ENCODE data around the gene INF2.
"Not testable (repeated sequence)": the region's sequence is repeated elsewhere in the genome, so short reads cannot be mapped to it uniquely, and the experiment has no call there.

INF2 gene

DNA sequence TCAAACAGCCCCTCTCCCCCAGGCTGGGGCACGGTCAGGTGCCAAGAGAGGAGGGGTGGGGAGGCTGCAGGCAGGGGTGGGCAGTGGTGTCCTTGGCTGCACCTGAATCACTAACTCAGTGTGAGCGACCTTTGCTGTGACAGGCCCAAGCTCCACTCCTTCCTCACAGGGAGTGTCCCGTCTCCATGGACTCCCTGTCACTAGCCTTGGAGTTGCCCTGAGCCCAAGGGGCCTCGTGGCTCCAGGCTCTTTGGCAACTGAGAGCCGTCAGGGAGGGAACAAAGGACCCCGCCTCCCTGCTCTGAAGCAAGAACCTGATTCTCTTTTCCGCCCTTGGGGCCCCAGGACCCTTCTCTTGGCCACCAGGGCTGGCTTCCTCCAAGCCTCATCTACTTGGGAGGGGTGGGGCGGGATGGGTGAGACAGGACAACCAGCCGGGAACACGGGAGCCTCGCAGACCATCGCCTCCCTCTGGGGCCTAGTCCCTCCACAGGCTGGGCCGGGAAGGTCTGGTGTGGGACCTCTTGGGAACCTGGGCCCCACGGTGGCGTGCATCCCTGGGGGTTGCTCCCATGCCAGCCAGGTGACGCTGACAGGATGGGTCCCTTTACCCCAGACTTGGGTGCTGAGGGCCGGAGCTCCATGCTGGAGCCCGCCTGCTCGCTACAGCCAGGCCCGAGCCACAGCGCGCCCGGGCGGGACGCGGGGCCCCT lies 33.7 kb downstream of the INF2 start:
- DNase-seq: peak; percentile 14 to 20

DNA sequence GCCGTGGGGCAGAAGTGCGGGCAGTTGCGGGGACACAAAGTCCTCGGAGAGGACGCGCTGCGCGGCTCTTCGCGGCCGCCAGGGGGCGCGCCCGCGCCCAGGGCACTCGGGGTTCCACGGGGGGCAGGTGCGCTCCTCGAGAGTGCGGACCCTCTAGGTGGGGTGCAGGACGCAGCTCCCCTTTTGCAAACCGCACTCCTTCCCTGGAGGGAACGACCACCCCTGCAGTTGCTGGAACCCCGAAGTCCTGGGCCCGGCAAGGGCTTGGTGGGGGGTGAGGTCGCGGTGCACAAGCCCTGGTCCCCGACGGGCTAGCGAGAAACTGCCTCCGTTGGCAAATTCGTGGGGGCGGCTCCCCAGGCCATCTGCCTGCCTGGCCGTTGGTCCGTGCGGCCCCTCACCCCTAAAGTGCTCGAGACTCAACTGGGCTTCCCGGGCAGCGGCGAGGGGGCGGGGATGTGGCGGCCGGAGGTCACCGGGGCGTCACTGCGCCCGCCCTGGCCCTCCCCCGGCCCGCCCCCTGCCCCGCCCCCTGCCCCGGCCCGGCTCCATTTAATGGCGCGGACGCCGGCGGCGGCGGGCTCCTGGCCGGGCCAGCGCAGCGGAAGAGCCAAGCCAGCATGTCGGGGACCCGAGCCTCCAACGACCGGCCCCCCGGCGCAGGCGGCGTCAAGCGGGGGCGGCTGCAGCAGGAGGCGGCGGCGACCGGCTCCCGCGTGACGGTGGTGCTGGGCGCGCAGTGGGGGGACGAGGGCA lies 34.4 kb downstream of the INF2 start, which contains the start of gene ADSS1:
ADSS1 (plus strand) TSS at position 579 of the 756 bp plus-strand sequence; CDS start at position 621, 42 bp downstream.
- DNase-seq: peak; percentile 38 to 66

DNA sequence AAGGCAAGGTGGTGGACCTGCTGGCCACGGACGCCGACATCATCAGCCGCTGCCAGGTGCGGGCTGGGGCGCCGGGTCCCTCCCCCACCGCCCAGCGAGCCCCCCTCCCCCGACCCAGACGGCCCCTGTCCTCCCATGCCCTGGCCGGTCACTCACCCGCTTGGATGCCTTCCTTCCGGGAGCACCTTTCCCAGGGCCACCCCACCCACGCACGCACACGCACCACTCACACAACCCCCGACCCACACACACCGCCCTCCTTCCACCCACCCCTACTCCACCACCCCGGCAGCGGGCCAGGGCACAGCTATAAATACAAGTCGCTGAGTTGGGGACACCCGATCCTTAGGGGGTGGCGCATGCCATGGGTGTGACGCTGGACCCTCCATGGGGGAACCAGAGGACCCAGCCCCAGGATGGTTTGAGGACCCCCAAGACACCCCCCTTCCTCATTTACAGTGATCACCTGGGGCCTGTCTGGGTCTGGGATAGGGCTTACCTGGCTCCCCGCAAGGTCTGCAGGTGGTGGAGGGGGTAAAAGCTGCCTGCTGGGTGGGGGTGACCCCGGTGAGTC lies 35.1 kb downstream of the INF2 start:
- no peak for DNase-seq

DNA sequence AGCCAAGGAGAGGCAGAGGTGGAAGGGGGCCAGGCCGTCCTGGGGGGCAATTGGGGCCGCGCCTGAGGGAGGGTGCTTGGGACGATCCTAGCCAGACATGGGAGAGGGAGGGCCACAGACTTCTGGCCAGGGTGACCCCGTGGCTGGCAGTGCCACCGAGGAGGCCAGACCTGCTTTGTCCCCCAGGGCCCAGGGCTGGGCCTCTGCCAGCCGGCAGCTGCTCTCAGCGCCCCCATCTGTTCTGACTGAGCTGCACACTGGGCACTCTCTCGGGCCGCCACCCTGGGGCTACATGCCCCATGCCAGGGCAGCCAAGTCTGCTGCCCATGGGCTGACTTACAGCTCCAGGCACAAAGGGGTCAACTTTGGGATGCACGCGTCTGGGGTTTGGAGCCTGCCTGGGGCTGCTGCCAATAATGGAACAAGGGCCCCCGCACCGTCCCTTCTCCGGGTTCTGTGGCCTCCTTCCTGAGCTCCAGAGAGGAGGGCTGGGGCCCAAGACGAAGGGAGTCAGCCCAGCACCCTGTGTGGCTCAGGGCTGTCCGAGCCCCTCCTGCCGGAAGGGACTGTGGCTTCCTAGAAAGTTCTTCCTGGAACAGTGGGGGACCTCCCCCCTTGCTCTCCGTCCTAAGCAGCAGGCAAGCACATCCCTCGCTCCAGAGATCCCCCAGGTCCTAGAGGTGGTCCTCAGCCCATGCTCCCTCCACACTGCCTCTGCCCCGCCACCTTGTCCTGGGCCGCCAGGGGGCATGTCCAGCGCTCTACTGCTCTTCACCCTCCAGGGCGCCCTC lies 35.8 kb downstream of the INF2 start:
- DNase-seq: no peak

DNA sequence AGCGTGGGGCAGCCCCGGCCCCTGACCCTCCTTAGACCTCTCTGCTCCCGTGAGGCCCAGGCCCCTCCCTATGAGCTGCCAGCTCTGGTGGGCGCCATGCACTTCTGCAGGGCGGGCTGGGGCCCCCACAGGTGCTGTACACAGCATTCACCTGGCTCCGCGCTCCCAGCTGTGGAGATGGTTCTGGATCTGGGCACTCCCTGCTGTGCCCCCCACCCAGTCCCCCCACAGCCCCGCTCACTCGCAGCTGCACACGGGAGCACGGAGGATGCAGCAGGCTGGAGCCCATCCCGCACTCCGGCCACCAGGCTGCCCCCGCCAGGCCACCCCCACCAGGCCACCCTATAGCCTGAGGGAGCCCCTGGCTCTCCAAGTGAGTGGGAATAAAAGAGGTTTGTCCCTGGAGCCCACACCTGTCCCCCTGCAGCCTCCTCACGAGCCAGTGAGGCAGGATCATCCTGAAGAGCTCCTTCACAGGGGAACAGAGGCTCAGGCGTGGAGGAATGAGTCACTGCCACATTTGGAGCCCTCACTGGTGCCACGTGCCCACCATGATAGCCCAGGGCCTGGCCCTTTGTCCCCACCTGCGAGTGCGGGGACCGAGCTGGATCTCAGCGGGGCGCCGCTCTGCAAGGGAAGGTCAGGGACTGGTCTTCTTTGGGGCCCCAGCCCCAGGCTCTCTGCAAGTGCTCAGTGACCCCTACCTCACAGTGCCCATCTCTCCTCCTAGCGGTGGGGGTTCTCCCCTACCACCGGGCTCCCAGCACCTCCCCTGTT lies 36.5 kb downstream of the INF2 start:
- no peak for DNase-seq

DNA sequence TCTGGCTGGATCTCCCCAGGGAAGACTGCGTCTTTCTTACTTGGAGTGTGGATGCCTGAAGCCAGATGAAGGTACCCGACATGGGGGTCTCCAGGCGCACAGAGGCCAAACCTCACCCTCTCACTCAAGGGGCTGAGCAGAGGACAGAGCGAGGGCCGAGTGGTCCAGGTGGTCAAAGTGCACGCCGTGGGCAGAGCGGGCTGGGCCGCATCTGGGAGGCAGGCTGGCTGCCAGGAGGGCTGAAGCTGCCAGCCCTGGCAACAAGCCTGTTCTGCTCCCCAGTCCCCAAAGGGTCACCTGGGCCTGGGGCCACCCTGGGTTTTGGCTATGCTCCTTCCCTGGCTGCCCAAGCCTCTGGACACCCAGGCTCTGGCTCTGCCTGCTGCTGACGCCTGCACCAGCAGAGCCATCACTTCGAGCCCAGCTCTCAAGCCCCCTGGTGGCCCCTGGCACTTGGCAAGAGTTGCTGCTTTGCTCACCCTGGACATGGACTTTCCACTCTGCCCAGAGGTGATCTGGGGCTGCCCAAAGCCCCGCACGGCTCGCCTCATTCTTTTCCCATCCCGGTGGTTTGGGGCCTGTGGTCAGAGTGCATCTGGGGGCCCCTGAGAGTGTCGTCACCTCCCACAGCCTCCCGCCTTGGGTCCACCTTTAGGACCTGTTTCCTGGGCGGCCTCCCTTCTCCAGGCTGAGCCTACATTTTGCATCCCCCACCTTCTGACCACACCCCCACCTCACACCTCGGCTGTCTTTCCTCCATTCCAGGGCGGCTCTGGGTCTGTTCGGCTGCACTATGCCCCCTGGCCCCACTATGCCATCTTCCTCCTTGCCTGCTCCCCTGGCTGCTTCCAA lies 37.4 kb downstream of the INF2 start:
- no peak for DNase-seq

DNA sequence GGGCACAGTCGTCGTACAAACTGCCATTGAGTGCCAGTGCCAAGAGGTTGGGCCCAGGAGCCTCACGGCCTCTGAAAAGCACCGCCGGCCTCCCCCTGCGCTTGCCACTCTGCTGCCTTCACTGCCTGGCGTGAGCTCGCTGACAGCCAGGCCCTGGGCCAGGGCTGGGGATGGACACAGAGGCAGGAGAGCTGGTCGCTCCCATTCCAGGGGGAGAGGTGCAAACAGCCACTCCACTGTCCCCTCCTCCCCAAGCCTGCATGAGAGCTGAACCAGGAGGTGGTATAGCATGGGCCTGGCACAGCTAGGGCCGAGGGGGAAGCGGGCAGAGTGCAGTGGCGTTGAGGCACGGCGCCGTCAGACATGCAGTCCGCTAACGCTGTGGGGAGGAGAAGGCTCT lies 39.2 kb downstream of the INF2 start:
- no peak for DNase-seq

DNA sequence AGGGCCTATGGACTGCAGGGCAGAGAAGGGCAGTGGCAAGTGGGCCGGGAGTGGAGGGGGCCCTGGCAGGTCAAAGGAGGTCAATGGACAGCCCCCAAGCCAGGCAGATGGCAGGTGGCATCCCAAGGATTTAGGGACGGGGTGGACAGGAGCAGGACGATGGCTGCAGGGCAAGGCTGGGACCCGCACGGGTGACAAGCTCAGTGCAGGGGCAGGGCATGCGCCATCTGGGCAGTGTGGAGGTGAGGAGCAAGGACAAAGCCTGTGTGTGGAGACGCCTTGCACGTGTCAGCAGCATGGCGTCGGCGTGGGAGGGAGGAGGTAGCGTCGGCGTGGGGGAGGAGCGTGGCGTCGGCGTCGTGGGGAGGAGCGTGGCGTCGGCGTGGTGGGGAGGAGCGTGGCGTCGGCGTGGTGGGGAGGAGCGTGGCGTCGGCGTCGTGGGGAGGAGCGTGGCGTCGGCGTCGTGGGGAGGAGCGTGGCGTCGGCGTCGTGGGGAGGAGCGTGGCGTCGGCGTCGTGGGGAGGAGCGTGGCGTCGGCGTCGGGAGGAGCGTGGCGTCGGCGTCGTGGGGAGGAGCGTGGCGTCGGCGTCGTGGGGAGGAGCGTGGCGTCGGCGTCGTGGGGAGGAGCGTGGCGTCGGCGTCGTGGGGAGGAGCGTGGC lies 39.9 kb downstream of the INF2 start:
- DNase-seq: not testable (repeated sequence)

DNA sequence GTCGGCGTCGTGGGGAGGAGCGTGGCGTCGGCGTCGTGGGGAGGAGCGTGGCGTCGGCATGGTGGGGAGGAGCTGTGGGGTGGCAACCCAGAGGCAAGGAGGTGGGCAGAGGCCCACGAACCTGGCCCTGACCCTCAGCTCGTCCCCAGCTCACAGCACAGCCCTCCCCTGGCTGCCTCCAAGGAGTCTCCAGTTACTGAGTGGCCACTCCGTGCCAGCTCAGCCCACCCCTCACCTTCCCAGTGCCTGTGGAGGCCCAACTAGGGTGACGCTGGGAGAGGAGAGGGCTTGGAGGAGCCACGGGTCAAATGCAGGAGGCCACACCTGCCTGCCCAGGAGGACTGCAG lies 40.4 kb downstream of the INF2 start:
- no peak for DNase-seq

DNA sequence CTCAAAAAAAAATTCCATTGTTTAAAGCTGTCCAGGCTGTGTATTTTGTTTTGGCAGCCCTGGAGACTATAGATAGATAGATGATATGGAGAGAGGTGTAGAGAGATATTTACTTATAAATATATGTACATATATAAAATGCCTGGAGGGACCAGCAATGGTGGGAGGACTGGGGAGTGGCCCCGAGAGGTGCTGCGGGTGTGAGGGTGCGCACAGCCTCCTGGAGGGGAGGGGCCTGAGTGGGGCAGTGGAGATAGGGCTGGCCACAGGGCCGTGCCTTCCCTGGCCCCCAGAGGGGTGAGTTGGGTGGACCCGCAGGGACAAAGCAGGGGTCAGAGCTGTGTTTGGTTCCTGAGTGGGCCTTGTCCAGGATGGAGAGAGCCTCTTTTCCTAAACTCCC lies 41.1 kb downstream of the INF2 start:
- no peak for DNase-seq

DNA sequence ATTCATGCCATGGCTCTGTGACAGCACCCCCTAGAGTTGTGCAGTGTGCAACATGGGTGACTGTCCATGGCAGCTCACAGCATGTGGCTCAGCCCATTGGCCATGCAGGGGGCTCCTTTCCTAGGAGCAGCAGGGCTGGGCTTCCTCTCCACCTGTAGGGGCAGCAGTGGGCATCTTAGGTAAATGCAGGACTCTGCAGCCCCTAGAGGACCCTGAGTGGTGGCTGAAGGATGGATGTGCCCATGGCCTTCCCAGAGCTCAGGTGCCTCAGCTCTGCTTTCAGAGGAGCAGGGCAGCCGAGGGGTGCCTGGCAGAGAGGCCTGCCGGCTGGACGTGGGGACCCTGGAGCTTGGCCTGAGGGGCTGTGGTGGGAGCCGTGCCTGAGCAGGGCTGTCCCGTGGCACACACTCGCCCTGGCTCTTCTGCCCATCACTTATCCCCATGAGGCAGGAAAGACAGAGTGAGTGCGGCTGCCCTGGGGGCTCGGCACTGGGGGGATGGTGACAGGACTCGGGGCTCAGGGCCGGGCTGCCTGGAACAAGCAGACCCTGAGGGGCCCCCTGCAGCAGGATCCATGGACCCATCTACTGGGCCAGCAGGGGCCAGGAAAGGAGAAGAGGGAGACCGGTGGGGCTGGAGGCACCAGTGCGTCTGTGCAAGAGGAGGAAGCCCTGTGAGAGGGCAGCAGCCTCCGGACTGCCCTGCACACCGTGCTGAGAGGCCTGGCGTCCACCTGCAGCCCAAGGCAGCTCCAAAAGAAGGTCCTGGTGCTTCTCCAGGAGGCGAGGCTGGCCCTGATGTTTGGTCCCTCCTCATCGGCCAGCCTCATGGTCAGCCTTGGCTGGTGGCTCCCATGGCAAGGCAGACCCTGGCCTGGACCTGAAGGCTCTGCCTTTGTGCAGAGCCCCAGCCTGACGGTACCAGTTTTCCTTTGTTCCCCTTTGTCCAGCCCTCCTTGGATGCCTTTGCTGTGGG lies 42.2 kb downstream of the INF2 start:
- DNase-seq: no peak

DNA sequence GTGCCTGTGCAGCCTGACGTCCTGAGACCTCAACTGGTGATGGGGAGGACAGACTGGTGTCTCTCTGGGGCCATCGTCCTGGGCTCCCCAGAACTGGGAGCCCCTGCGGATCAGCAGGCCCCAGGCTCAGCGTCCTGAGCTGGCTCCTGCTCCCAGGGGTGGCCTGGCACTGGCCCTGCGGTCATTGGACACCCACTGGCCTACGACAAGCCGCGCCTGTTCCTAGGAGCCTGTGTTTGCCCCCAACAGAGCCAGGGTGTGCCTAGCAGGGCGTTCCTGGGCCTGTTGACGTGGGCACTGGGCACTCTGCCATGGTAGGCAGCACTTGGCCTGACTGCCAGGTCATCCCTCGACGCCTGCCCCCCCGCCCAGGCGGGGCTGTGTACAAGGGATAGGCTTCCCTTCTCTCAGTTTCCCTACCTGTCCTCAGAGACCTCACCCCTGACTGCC lies 43.0 kb downstream of the INF2 start:
- DNase-seq: no peak

DNA sequence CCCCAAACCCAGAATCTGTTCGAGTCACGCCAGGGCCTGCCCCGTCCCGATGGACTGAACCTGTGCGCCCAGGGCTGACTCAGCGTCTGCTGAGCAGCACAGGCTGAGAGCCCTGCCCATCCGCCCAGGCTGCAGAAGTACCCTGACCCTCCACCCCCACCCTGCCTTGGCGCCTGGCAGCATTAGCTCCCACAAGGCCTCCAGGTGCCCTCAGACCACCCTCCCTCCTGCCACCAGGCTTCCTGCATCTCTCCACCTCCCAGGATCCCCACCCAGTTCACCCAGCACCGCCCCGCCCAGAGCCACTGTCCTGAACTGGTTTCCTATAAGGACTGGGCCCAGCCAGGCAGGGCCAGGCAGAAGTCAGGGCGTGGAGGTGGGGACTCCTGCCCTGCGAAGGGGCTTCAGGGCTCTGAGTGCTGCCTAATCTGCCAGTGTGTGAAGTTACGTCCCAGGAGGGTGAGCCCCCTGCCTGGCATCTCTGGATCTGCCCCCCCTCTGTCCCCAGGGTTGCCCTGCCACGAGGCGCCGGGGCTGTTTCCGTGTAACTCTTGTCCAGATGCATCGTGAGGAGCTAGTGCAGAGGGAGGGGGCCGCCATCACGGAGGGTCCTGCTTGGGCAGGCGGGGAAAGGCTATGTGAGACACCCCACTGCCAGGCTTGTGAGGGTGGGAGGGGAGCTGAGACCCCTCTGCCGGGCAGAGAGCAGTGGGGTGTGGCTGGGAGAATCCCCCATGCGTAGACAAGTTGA lies 43.7 kb downstream of the INF2 start:
- no peak for DNase-seq

DNA sequence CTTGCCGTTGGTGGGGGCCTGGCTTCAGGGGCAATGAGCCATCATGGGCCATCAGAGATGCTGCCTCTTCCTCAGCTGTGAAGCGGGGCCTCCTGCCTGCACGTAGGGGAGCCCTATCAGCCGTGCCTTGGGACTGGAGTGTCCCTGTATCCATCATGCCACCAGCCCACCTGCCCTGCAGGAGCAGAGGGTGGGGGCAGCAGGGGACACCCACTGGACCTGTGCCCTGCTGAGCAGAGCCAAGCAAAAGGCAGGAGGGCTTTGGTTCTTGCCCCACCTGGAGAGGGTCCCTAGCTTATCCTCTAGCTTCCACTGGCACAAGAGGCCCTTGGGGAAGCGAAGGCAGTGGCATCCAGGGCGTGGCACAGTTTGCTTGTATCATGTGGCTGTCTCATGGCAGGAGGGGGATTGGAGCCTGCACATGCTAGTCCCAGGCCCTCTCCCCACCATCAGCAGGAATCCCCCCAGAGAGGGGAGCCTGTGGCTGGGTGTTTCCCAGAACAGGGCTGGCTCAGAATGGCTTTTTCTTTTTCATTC lies 44.7 kb downstream of the INF2 start:
- no peak for DNase-seq

DNA sequence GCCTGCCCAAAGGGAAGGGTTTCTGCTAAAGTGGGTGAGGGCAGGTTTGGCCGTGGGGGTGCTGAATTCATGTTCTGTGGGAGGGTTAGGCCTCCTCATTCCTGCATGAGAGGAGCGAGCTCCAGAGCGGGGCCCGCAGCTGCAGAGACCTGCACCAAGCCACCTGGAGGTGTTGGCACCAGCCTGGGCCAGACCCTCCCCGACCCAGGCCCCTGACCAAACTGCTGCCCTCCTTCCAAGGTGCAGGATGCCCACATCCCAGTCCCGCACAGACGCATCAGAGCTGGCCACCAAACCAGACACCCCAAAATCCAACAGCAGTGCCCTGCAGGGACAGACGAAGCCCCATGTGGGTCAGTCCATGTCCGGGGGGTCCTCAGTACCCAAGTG lies 45.2 kb downstream of the INF2 start:
- no peak for DNase-seq

DNA sequence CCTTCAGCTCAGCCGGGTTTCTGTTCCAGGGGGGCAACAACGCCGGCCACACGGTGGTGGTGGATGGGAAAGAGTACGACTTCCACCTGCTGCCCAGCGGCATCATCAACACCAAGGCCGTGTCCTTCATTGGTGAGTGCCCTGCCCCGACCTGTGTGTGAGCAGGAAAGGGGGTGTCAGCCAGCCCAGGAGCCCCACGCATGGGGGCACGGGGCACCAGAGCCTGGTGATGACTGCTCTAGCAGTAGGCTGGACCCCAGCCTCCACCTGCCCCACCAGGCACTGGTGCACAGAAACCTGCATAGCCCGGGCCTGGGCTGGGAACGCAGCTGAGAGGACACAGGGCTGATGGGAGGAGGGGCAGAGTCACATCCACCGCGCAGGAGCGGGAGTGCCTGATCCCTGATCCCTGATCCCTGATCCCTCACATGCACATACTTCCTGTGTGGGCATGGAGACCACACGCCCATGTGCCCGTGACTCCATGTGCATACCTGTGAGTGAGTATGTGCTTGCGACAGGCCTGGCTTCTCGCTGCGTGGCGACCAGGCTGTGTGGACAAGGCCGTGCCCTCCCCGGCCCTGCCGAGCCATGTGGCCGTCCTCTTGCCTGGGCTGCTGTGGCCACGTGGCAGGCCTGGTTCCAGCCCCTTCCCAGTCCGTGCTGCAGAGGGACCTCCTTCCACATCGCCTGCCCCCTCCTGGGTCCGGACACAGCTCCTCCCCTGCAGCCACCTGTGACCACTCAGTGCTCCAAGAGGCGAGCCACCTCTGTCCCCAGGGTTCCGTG lies 45.8 kb downstream of the INF2 start:
- no peak for DNase-seq

DNA sequence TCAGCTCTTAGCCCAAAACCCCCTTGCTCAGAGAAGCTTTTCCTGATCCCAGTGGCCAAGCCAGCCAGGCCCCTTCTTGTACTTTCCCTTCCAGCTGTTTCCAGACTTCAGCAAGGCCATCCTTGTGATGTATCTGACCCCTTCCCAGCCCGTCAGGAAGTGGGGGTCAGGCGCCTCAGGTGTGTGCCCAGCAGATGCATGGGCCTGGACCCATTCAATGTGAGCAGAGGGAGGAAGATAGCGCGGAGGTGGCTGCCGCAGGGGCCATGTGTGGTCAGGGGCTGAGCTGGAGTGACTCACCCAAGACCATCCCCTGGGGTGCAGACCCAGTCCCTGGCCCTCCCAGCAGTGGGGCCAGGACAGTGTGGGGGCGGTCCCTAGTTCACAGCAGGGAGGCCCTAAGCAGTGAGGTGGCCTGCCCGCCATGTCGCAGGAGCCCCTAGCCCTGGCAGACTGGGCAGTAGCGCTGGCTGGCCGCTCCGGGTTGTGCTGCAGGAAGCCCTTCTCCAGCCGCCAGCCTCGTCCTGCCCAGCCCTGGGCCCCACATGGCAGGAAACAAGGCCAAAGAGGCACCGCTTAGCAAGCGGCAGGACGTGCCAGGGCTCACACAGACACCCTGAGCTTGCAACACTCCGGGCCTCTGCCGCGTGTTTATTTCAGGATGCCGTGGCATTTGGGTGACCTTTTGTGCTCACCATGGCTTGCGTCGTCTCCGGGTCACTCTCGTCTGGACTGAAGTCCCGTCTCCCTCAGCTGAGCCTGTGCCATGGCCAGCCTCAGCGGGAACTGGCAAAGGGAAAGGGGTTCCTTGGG lies 46.6 kb downstream of the INF2 start:
- DNase-seq: peak; percentile 67 to 78
